ENCODE data around the gene TRIM47.

- TF ChIP-seq ZBTB33 (CRISPR knock-in tag; IDR thresholded peaks at IDR 0.05) (no peak), AFF4 (CRISPR knock-in tag; IDR thresholded peaks at IDR 0.05) (no peak), CTCF (CRISPR knock-in tag; IDR thresholded peaks at IDR 0.05) (no peak)
Measured at GRCh38 chr17:75850928-75851692, 27.3 kb downstream of the TRIM47 start.

Measured in HepG2 (cell line).